Upper lobe of right lung (tissue), 1 donor: Measurements from ENCODE around the gene EPYC. TPM values are rescaled to one million over a fixed set of nuclear protein-coding genes. Genes with fewer than 3 reads are reported as not detected.

Source experiments
- ATAC-seq: fragments of 200-7000 bp; cut with Tn5 transposase; one replicate; pipeline ENCODE4 v1.9.1; 2020; ENCODE audit warnings: mild to moderate bottlenecking, moderate library complexity
- DNase-seq: peaks from one replicate; pipeline ENCODE4 v3.0.0-alpha.2; 2020
- H3K27ac ChIP-seq: fragments of 200-600 bp; one replicate; pipeline ENCODE4 v1.8.0; 2022
- H3K27me3 ChIP-seq: fragments of 200-600 bp; one replicate; pipeline ENCODE4 v1.8.0; 2022; ENCODE audit warnings: mild to moderate bottlenecking
- H3K36me3 ChIP-seq: fragments of 200-600 bp; one replicate; pipeline ENCODE4 v1.8.0; 2022
- H3K4me1 ChIP-seq: fragments of 200-600 bp; one replicate; pipeline ENCODE4 v1.8.0; 2022
- H3K4me3 ChIP-seq: fragments of 200-600 bp; one replicate; pipeline ENCODE4 v1.8.0; 2022; ENCODE audit warnings: mild to moderate bottlenecking
- H3K9me3 ChIP-seq: fragments of 200-600 bp; one replicate; pipeline ENCODE4 v1.8.0; 2022
- intact Hi-C: fragments of 100-400 bp; cut with DNase I; formaldehyde crosslinking; loops from one replicate; pipeline ENCODE4 v1.11.0; 2022
- total RNA-seq: library from RNA; stranded (reverse); fragmentation: NEBNext Ultra II Directional; extraction: Animal tissue kit (Norgen Biotek cat#: 25700); gene quantifications from one replicate; pipeline ENCODE4 v1.2.1, GENCODE V29; 2021
- TF ChIP-seq, protein P1 (sequence below): fragments of 200-600 bp; IDR thresholded peaks from one replicate; pipeline ENCODE4 v1.8.0; 2022; ENCODE audit warnings: antibody characterized with exemption
- donor health status: DM: no; HTN: yes; CAD: no; lungs with severe emphysema.

The EPYC gene
- total RNA-seq, 1 donor from 2014 or later, result not detected

DNA sequence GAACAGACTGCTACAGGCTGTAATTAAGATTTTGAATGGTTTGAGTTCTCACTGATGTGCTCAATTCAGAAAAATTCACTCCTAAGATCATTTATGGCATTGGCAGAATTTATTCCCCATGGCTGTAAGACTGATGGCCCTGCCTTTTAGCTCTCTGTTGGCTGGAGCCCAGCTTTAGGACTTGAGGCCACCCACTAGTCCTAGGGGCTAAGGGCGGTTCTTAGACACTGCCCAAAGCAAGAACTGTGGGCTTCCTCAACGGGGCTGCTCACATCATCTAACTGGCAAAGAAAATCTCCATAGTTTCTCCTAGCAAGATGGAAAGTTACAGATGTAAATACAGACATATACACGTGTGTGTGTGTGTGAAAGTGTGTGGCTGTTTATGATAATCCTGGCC lies 46.4 kb downstream of the EPYC start:
- no peak for ATAC-seq
- no peaks in the 10 kb centered on the region for H3K36me3 ChIP-seq
- intact Hi-C loops, result no loop called here
- no peak overlapping the region for H3K27ac ChIP-seq
- no peaks in the 10 kb centered on the region for H3K4me1 ChIP-seq
- no peaks in the 10 kb centered on the region for H3K9me3 ChIP-seq
- H3K27me3 ChIP-seq, result no peaks in the 10 kb centered on the region
- TF ChIP-seq, protein P1, sequence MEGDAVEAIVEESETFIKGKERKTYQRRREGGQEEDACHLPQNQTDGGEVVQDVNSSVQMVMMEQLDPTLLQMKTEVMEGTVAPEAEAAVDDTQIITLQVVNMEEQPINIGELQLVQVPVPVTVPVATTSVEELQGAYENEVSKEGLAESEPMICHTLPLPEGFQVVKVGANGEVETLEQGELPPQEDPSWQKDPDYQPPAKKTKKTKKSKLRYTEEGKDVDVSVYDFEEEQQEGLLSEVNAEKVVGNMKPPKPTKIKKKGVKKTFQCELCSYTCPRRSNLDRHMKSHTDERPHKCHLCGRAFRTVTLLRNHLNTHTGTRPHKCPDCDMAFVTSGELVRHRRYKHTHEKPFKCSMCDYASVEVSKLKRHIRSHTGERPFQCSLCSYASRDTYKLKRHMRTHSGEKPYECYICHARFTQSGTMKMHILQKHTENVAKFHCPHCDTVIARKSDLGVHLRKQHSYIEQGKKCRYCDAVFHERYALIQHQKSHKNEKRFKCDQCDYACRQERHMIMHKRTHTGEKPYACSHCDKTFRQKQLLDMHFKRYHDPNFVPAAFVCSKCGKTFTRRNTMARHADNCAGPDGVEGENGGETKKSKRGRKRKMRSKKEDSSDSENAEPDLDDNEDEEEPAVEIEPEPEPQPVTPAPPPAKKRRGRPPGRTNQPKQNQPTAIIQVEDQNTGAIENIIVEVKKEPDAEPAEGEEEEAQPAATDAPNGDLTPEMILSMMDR, result no peak
- no peak for DNase-seq
- H3K4me3 ChIP-seq, result no peak overlapping the region

DNA sequence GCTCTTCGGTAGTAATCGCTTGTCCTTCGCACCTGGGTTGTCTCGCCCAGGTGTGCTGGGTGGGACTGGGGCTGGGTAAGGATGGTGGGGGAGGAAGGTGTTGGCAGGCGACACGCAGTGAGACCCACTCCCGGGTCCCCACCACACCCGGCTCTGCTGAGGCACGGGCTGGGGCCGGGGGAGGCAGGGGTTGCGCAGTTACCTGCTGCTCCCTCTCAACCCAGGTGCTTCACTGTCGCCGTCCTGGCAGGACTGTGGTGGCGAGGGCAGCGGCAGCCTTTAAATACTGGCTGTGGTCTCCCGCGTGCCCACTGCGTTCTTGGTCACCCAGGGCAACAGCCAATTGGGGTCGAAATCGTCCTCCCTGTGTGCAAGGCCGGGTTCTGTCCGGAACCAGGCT lies 49.9 kb downstream of the EPYC start, which contains the start of gene CCER1:
TSS of gene CCER1 (minus strand) at position 256 of the 400 bp plus-strand sequence. CDS start 434 bp downstream, outside the sequence.
- TF ChIP-seq, protein P1, result no peak
- no peaks in the 10 kb centered on the region for H3K9me3 ChIP-seq
- intact Hi-C loops, result no loop called here
- no peaks in the 10 kb centered on the region for H3K27me3 ChIP-seq
- no peak within 1 kb of the TSS for H3K27ac ChIP-seq
- DNase-seq (no peak), ATAC-seq (peak; percentile 39)
- H3K4me1 ChIP-seq, result no peaks in the 10 kb centered on the region
- no peak within 1 kb of the TSS for H3K4me3 ChIP-seq
- no peaks in the 10 kb centered on the region for H3K36me3 ChIP-seq

DNA sequence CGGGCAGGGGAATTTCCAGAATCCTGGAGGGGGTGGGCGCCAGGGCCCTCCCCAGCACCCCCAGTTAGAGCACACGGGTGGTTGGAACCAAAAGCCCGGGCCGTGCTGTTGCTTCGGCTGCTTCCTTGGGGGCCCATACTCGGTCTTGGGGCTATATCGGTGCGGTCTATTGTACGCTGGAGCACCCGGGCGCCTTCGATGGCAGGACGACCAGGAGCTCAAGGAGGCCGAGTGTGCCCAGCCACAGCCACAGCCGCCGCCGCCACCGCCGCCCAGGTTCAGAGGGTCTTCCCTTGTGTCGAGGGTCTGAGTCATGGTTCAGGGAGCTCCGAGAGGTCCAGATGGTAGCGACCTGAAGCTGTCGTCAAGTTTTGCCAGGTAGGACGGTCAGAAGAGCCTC lies 50.3 kb downstream of the EPYC start:
- no peak overlapping the region for H3K27ac ChIP-seq
- no peak for DNase-seq
- H3K9me3 ChIP-seq, result no peaks in the 10 kb centered on the region
- H3K4me1 ChIP-seq, result no peaks in the 10 kb centered on the region
- no peaks in the 10 kb centered on the region for H3K27me3 ChIP-seq
- H3K4me3 ChIP-seq, result no peak overlapping the region
- no peaks in the 10 kb centered on the region for H3K36me3 ChIP-seq
- peak; percentile 19 for ATAC-seq
- intact Hi-C loops, result no loop called here
- TF ChIP-seq, protein P1, result no peak

DNA sequence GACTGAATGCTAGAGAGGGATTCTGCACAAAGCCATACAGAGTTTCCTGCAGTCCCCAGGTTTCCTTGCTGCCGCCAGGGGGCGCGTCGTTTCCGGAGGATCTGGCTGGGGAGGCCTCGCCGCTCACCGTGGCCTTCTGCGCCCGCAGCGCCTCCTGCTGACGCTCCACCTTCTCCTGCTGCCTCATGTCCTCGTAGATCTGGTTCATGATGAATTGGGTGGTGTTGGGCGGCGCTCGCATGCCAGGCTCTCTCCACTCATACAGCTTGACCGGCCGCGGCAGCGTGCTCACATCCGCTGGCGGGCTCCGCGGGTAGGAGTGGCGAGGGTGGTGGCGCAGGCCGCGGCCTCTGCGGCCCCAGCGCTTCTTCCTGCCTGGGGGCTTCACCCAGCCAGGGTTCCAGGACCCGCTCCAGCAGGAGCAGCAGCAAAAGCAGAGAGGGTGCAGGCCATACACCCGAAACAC lies 50.8 kb downstream of the EPYC start:
- intact Hi-C loops, result no loop called here
- H3K27ac ChIP-seq, result no peak overlapping the region
- H3K27me3 ChIP-seq, result no peaks in the 10 kb centered on the region
- H3K36me3 ChIP-seq, result no peaks in the 10 kb centered on the region
- ATAC-seq (peak; percentile 21), DNase-seq (peak; percentile 63)
- no peaks in the 10 kb centered on the region for H3K4me1 ChIP-seq
- H3K4me3 ChIP-seq, result no peak overlapping the region
- TF ChIP-seq, protein P1, result peak; percentile 18
- H3K9me3 ChIP-seq, result no peaks in the 10 kb centered on the region

DNA sequence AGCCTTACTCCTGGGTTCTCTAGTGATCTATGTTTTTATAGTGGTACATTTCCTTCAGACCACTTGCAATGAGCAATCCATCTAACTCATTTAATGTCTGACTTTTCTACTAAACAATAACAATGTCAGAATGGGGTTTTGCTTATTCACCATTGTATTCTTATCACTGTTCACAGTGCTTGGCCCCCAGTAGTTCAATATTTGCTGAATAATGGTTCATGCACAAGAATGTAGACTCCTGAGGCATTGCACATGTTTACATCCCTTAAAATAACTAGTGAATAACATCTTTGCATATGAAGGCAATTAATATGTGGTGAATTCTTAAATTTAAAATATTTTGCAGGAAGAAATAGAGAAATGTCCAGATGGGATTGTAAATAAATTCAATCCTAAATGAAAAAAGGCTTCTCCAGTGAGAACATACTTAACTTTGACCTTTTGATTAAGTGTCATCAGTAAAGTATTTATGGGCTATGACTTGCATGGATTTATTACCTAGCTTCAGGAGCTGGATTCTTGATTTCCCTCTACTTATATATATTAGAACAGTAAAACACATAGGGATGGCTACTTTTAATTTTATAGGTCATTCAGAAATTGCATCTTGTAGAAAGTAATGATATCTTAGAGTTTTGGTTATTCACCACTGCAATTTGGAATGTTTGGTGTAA lies 53.2 kb downstream of the EPYC start:
- ATAC-seq, result no peak
- Histone ChIP-seq H3K4me3 (no peak overlapping the region), H3K27me3 (no peaks in the 10 kb centered on the region), H3K27ac (no peak overlapping the region), H3K36me3 (no peaks in the 10 kb centered on the region), H3K9me3 (no peaks in the 10 kb centered on the region), H3K4me1 (no peaks in the 10 kb centered on the region)
- intact Hi-C loops, result no loop called here
- TF ChIP-seq, protein P1, result no peak
- no peak for DNase-seq
